Activated CD4-positive, alpha-beta T cell treated with anti-CD3 and anti-CD28 coated beads, Interleukin-2, amount 10 ng/mL, durations not matched to agents 24 days and 14 days (primary cell): ENCODE data around the gene SPTBN4. TPM values are rescaled to one million over a fixed set of nuclear protein-coding genes. Genes with fewer than 3 reads are reported as not detected.

Experiments used
- DNase-seq: peaks from one replicate; pipeline ENCODE4 v3.0.0; 2022
- H3K27ac Mint-ChIP-seq: one replicate; pipeline ENCODE4 v1.8.0; 2022; ENCODE audit warnings: mild to moderate bottlenecking, mixed read lengths
- H3K27me3 Mint-ChIP-seq: one replicate; pipeline ENCODE4 v1.8.0; 2022; ENCODE audit warnings: mixed read lengths
- H3K36me3 Mint-ChIP-seq: one replicate; pipeline ENCODE4 v1.8.0; 2022; ENCODE audit warnings: low read depth, mild to moderate bottlenecking, mixed read lengths
- H3K4me1 Mint-ChIP-seq: one replicate; pipeline ENCODE4 v1.8.0; 2021; ENCODE audit warnings: mixed read lengths
- H3K4me3 Mint-ChIP-seq: one replicate; pipeline ENCODE4 v1.8.0; 2022; ENCODE audit warnings: mild to moderate bottlenecking, moderate library complexity, mixed read lengths
- H3K9me3 Mint-ChIP-seq: one replicate; pipeline ENCODE4 v1.8.0; 2021; ENCODE audit warnings: mixed read lengths
- intact Hi-C: fragments of 100-400 bp; cut with micrococcal nuclease; formaldehyde crosslinking; loops from one replicate; pipeline ENCODE4 v1.15.1; 2023
- total RNA-seq: library from RNA; stranded (reverse); gene quantifications from 2 replicates; pipeline ENCODE4 v1.2.3, GENCODE V29; 2022

The SPTBN4 gene
- total RNA-seq, 1 donor from 2014 or later: 0.51 TPM

DNA sequence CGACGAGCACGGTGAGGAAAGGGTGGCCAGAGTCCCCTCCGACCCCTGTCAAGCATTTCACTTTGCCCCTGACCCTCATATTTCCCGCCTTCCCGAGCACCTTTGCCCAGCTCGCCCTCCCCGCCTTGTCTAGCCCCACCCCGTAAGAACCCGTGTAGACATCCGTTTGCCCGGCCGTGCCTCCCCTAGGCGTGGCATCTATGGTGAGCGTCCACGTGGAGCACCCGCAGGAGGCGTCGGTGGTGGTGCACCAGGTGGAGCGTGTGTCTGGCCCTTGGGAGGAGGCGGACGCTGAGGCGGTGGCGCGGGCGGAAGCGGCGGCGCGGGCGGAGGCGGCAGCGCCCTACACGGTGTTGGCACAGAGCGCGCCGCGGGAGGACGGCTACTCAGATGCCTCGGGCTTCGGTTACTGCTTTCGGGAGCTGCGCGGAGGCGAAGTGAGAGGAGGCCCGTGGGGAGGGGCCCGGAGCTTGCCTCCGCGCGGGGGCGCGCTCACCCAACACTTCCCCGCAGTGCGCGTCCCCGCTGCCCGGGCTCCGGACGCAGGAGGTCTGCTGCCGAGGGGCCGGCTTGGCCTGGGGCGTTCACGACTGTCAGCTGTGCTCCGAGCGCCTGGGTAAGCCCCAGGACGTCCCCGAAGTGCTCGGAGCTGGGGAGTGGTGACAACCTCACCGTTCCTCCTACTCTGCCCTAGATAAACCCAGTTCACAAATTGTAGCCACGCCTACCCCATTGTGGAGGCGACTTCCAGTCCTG lies 138.6 kb downstream of the SPTBN4 start:
- H3K4me1 Mint-ChIP-seq: peaks cover 61% of the 10 kb centered on the region
- intact Hi-C loops: loop anchor here (1.0 to 10.0 kb wide), 6 partner anchors 8 to 1279 kb away; partner anchors contain the start of genes ARHGEF1, BLVRB and SHKBP1

DNA sequence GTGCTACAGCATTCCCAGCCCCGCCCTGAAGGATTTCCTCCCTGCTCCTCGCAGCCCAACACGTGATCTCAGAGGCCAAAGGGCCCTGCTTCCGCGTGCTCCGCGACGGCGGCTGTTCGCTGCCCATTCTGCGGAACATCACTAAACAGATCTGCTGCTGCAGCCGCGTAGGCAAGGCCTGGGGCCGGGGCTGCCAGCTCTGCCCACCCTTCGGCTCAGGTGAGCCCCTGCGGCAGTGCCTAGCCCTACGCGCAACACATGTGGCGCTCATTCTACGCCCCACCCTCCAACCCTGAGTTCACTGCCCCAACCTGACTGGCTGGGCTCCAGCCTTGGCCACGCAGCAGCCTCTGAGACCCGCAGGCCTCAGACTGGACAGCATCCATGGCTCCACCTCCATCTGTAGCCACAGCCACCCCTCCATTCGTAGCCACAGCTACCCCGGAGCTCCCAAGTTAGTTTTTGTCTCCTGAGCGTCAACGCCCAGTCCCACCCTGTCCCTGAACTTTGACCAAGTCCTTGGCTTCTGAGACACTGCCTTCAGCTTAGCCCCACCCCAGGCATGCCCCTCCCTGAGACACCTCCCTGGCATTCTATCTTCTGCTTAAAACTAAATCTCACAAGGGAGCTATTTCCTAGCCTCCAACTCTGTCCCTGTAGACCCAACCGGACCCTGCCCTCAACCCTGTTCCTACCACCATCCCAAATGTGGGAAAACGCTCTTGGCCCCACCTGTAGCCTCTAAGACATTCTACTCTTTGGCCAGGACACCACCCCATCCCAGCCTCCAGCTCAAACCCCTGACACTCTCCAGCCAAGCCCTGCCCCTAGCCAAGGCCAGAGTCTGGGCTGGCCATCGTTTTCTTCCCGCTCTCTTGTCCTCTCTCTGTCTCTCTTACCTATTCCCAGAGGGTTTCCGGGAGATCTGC lies 140.8 kb downstream of the SPTBN4 start:
- Mint-ChIP-seq H3K36me3 (peaks cover 5% of the 10 kb centered on the region), H3K4me1 (peaks cover 55% of the 10 kb centered on the region), H3K9me3 (no peaks in the 10 kb centered on the region), H3K27ac (peak overlapping the region; percentile 1), H3K4me3 (peak overlapping the region; percentile 94), H3K27me3 (peaks cover 3% of the 10 kb centered on the region)
- no peak for DNase-seq
- intact Hi-C loops: loop anchor here (10.0 kb wide), 2 partner anchors 937 to 1277 kb away; partner anchors contain the start of gene ARHGEF1

More for the DNA sequence above, 138.6 kb downstream of the SPTBN4 start:
- H3K36me3 Mint-ChIP-seq: peaks cover 3% of the 10 kb centered on the region
- peaks cover 16% of the 10 kb centered on the region for H3K27me3 Mint-ChIP-seq
- H3K9me3 Mint-ChIP-seq: no peaks in the 10 kb centered on the region
- DNase-seq: peak; percentile 95
- peak overlapping the region; percentile 94 for H3K4me3 Mint-ChIP-seq
- peak overlapping the region; percentile 90 for H3K27ac Mint-ChIP-seq

DNA sequence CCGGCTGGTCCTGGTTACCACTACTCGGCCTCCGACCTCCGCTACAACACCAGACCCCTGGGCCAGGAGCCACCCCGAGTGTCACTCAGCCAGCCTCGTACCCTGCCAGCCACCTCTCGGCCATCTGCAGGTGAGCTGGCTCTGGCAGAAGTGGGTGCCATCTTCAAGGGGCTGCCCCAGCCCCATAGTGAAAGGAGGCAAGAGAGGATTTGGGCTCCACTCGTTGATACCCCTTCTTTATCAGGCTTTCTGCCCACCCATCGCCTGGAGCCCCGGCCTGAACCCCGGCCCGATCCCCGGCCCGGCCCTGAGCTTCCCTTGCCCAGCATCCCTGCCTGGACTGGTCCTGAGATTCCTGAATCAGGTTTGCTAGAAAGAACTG lies 141.4 kb downstream of the SPTBN4 start:
- Mint-ChIP-seq H3K27me3 (no peaks in the 10 kb centered on the region), H3K4me1 (peaks cover 52% of the 10 kb centered on the region), H3K4me3 (peak overlapping the region; percentile 94), H3K36me3 (peaks cover 5% of the 10 kb centered on the region), H3K9me3 (no peaks in the 10 kb centered on the region), H3K27ac (no peak overlapping the region)
- intact Hi-C loops: loop anchor here (10.0 kb wide), 2 partner anchors 937 to 1277 kb away; partner anchors contain the start of gene ARHGEF1
- no peak for DNase-seq

DNA sequence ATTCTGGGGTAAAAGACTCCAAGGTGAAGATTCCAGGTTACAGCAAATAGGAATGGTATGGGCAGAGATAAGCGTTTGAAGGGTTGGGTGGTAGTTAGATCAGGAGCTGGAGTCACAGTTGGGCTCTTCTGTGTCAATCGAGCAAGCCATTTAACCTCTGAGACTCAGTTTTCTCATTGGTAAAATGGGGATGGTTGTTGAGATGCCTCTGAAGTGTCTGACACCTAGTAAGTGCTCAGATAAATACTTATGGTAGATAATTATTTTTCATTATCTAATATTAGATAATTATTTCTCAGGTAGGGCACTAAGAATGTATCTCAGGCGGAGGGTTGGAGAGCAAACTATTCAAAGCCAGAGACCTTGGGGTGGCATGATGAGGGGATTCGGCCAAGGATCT lies 142.2 kb downstream of the SPTBN4 start:
- no peak for DNase-seq
- H3K4me1 Mint-ChIP-seq: peaks cover 47% of the 10 kb centered on the region
- peak overlapping the region; percentile 97 for H3K27ac Mint-ChIP-seq
- no peaks in the 10 kb centered on the region for H3K27me3 Mint-ChIP-seq
- H3K9me3 Mint-ChIP-seq: no peaks in the 10 kb centered on the region
- intact Hi-C loops: loop anchor here (10.0 kb wide), 2 partner anchors 936 to 1276 kb away; partner anchors contain the start of gene ARHGEF1
- peak overlapping the region; percentile 95 for H3K4me3 Mint-ChIP-seq
- H3K36me3 Mint-ChIP-seq: peaks cover 4% of the 10 kb centered on the region

DNA sequence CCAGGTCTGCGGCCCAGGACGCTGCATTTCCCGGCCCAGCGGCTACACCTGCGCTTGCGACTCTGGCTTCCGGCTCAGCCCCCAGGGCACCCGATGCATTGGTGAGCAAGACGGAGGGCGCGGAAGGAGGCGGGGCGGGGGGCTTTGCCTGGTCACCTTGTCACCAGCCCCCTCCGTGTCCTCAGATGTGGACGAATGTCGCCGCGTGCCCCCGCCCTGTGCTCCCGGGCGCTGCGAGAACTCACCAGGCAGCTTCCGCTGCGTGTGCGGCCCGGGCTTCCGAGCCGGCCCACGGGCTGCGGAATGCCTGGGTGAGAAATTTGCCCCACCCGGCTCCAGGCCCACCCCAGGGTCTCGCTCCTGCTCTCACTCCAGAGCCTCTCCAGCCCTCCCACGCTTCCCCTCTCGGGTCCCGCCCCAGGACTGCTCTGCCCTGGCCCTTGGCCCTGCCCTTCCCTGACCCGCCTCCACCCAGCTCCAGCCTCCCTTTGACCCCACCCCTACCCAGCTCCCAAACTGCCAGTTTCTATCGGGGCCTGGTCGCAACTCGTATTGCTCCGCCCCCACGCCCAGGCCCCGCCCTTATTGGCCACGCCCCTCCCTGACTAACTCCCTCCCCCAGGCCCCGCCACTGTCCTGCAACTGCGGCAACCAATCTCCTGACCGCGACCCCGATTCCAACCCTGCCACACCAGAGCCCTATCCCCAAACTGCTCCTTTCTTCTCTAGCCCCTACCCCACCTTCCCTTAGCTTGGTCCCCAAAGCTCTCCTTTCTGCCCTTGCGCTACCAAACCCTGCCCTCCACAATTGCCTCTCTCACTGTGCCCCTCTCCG lies 143.0 kb downstream of the SPTBN4 start:
- intact Hi-C loops: loop anchor here (1.0 to 10.0 kb wide), 6 partner anchors 105 to 1275 kb away; partner anchors contain the start of genes AKT2, ARHGEF1, BCKDHA and COQ8B
- peak overlapping the region; percentile 95 for H3K4me3 Mint-ChIP-seq
- H3K27ac Mint-ChIP-seq: peak overlapping the region; percentile 97
- H3K9me3 Mint-ChIP-seq: no peaks in the 10 kb centered on the region
- peak; percentile 97 for DNase-seq
- H3K27me3 Mint-ChIP-seq: no peaks in the 10 kb centered on the region
- H3K4me1 Mint-ChIP-seq: peaks cover 43% of the 10 kb centered on the region
- peaks cover 4% of the 10 kb centered on the region for H3K36me3 Mint-ChIP-seq

DNA sequence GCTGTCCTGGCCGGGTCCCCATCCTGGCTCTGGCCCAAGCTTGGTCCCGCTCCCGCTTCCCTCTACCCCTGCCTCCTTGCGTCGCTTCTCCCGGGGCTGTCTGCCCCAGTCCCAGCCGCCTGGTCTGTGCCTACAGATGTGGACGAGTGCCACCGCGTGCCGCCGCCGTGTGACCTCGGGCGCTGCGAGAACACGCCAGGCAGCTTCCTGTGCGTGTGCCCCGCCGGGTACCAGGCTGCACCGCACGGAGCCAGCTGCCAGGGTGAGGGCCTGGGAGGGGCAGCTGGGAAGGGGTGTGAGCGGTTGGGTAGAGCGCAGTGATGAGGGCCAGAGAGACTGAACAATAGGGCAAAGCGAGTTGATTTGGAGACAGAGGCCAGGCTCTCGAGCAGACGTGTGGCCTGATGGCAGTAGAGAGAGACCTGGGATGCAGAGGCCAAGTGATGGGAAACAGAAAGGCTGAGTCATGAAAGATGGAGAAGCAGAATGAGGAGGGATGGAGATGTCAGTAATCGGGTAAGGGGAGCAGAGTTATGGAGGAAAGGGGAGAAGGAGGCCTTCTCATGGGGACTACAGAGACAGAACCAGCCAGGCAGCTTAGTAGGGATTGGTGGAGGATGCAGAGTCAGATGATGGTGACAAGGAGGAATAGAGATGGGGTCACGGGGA lies 143.7 kb downstream of the SPTBN4 start:
- H3K36me3 Mint-ChIP-seq: peaks cover 9% of the 10 kb centered on the region
- DNase-seq: peak; percentile 83
- H3K4me1 Mint-ChIP-seq: peaks cover 46% of the 10 kb centered on the region

DNA sequence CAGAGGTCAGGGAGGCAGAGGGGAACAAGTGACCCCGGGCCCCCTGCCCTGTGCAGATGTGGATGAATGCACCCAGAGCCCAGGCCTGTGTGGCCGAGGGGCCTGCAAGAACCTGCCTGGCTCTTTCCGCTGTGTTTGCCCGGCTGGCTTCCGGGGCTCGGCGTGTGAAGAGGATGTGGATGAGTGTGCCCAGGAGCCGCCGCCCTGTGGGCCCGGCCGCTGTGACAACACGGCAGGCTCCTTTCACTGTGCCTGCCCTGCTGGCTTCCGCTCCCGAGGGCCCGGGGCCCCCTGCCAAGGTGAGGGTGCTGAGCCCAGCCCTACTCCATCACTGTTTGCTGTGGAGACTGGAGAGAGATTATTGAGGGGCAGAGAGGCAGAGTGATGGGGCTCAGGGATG lies 144.3 kb downstream of the SPTBN4 start:
- Mint-ChIP-seq H3K27me3 (no peaks in the 10 kb centered on the region), H3K9me3 (no peaks in the 10 kb centered on the region), H3K27ac (peak overlapping the region; percentile 97), H3K36me3 (peaks cover 12% of the 10 kb centered on the region), H3K4me1 (peaks cover 47% of the 10 kb centered on the region), H3K4me3 (peak overlapping the region; percentile 95)
- DNase-seq: no peak
- intact Hi-C loops: loop anchor here (5.0 to 10.0 kb wide), 3 partner anchors 104 to 786 kb away; partner anchors contain the start of genes AKT2, BCKDHA, COQ8B and EXOSC5

More for the DNA sequence above, 143.7 kb downstream of the SPTBN4 start:
- H3K4me3 Mint-ChIP-seq: peak overlapping the region; percentile 95
- H3K27me3 Mint-ChIP-seq: no peaks in the 10 kb centered on the region
- peak overlapping the region; percentile 97 for H3K27ac Mint-ChIP-seq
- intact Hi-C loops: loop anchor here (1.0 to 10.0 kb wide), 4 partner anchors 104 to 787 kb away; partner anchors contain the start of genes AKT2, BCKDHA, COQ8B and EXOSC5
- no peaks in the 10 kb centered on the region for H3K9me3 Mint-ChIP-seq

DNA sequence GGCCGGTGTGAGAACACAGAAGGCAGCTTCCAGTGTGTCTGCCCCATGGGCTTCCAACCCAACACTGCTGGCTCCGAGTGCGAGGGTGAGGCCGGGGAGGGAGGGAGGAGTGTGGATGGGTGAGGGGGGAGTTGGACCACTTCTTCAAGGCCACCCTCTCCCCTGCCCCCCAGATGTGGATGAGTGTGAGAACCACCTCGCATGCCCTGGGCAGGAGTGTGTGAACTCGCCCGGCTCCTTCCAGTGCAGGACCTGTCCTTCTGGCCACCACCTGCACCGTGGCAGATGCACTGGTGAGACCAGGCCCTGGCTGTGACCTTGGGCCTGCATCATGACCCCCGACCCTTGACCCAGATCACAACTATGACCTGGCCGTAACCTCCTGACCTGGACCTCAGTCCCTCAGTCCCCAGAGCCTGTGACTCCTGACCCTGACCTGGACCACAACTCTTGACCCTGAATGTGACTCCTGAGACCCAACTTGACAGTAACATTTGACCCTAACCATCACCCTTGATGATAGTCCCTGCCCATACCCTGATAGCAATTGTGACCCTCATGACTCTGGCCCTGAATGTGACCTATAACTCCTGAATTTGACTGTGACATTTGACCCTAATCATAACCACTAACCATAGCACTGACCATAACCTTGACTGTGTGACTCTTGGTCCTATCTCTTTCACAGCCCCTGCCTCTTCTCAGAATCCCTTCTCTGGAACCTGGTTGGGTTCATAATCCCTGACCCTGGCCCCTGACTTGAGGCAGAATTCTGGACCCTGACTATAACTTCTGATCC lies 145.3 kb downstream of the SPTBN4 start:
- no peak for DNase-seq
- Mint-ChIP-seq H3K4me1 (peaks cover 45% of the 10 kb centered on the region), H3K27me3 (no peaks in the 10 kb centered on the region), H3K9me3 (no peaks in the 10 kb centered on the region), H3K36me3 (peaks cover 14% of the 10 kb centered on the region), H3K4me3 (peak overlapping the region; percentile 92), H3K27ac (peak overlapping the region; percentile 49)
- intact Hi-C loops: loop anchor here (5.0 to 10.0 kb wide), 3 partner anchors 103 to 785 kb away; partner anchors contain the start of genes AKT2, BCKDHA, COQ8B and EXOSC5

DNA sequence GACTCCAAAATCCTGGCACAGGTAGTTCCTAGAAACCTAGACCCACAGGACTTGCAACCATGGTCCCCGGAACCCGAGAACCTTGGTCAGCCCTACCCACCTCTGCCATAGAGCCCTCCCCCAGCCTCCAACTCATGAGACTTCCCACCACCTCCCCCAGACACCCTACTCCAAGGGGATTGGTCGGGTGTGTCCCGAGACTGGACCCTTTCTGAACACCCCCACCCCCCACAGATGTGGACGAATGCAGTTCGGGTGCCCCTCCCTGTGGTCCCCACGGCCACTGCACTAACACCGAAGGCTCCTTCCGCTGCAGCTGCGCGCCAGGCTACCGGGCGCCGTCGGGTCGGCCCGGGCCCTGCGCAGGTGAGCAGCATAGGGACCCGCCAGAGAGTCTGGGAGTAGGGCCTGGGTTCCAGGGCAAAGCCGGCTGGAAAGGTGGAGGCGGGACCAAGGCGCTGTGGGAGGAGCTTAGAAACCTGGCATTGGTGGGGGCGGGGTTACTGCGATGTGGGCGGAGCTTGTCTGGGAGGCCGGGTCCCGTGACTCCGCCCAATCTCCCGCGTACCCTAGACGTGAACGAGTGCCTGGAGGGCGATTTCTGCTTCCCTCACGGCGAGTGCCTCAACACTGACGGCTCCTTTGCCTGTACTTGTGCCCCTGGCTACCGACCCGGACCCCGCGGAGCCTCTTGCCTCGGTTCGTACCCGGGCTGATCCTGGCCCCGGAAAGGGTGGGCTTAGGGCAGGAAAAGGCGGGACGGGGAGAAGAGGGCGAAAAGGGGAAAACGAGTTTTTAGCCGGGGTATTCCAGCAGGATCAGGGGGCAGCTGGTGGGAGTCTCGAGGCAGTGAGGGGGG lies 146.3 kb downstream of the SPTBN4 start:
- Mint-ChIP-seq H3K4me1 (peaks cover 42% of the 10 kb centered on the region), H3K4me3 (peak overlapping the region; percentile 92), H3K27ac (peak overlapping the region; percentile 98), H3K36me3 (peaks cover 18% of the 10 kb centered on the region), H3K9me3 (no peaks in the 10 kb centered on the region), H3K27me3 (no peaks in the 10 kb centered on the region)
- DNase-seq: peak; percentile 93
- intact Hi-C loops: loop anchor here (1.0 to 10.0 kb wide), 5 partner anchors 8 to 784 kb away; partner anchors contain the start of genes AKT2, BCKDHA, COQ8B and EXOSC5

DNA sequence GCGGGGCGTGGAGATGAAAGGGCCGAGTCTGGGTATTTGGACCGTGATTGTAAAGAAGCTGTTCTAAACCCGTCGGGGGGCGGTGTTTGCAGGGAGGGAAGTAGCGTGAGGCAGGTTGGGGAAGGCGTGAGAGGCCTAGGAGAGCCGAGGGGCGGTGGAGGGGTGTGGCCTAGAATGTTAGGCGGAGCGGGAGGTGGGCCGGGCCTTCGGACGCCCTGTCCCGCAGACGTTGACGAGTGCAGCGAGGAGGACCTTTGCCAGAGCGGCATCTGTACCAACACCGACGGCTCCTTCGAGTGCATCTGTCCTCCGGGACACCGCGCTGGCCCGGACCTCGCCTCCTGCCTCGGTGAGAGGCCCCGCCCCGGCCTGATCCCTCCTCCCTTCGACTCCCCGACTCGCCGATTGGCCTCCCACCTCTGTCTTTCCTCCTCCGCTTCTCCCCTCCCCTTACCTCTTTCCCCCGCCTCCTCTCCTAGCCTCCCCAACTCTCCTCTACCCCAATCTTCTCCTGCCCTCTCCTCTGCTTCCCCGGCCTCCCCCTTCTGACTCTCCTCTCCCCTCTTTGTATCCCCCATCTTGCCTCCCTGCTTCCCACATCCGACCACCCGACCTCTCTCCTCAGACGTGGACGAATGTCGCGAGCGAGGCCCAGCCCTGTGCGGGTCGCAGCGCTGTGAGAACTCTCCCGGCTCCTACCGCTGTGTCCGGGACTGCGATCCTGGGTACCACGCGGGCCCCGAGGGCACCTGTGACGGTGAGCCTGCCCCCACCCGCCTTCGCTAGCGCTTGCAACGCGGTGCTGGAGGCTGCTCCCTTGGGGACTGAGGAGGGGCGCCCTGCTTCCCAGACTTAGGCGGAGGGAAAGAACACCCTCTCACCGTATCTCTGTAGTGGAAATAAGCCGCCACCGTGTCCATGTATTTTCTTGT lies 147.2 kb downstream of the SPTBN4 start:
- intact Hi-C loops: loop anchor here (1.0 to 10.0 kb wide), 7 partner anchors 9 to 783 kb away; partner anchors contain the start of genes AKT2, BCKDHA, COQ8B and EXOSC5
- peak; percentile 96 for DNase-seq
- Mint-ChIP-seq H3K4me1 (peaks cover 39% of the 10 kb centered on the region), H3K36me3 (peaks cover 22% of the 10 kb centered on the region), H3K27me3 (no peaks in the 10 kb centered on the region), H3K9me3 (no peaks in the 10 kb centered on the region), H3K4me3 (peak overlapping the region; percentile 92), H3K27ac (peak overlapping the region; percentile 98)
